Stimulated activated CD4-positive, alpha-beta T cell treated with anti-CD3 and anti-CD28 coated beads, Interleukin-12 subunit alpha, Interleukin-12 subunit beta, amount 100 ng/mL, for 48 hours (primary cell): ENCODE measurements around the gene FLT3.
"Not testable (repeated sequence)": the region's sequence is repeated elsewhere in the genome, so short reads cannot be mapped to it uniquely, and the experiment has no call there.

Experiments used
- DNase-seq, 3 donors: peaks; one replicate each; pipeline ENCODE4 v3.0.0-alpha.2; 2020; ENCODE audit warnings: low read depth in 2 of 3, low spot score in 1 of 3

The FLT3 gene

DNA sequence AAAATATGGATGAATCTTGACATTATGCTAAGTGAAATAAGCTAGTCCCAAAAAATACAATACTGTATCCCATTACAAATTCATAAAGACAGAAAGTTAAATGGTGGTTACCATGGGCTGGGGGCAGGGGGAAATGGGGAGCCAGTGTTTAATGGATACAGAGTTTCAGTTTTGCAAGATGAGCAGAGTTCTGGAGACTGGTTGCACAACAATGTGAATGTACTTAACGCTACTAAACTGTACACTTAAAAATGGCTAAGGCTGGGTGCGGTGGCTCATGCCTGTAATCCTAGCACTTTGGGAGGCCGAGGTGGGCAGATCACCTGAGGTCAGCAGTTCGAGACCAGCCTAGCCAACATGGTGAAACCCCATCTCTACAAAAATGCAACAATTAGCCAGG, 1.5 kb upstream of the FLT3 start:
- not testable (repeated sequence) for DNase-seq

DNA sequence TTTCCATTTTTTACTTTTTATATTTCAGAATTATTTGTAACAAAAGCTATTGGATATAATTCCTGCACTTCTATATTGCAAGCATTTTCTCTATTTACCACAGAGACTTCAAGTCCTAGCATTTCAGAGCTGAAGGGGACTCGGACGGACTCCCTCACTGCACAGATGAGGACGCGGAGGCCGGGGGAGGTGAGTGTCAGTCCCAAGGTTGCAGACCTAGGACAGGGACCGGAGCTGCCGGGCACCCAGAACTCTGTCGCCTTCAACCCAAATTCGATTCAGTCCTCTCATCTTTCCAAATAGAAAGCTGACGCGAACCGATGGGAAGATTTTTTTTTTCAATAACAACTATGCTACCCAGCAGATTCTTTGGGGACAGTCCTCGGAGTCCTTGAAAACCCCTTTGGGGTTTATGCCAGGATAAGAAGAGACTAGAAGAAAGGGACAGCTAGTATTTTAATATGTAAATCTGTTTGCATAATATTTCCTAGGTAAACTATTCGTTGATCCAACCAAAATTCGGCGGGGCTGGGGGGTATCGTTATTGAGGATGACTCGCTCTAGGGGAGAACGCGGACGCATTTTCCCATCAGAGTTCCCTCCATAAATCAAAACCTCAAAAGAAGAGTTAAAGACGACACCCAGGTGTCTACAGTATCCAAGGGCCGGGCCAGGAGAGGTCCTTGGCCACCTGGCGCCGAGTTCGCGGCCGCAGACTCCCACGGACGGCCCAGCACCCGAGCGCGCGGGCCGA, 803 bp downstream of the FLT3 start:
- no peak for DNase-seq

DNA sequence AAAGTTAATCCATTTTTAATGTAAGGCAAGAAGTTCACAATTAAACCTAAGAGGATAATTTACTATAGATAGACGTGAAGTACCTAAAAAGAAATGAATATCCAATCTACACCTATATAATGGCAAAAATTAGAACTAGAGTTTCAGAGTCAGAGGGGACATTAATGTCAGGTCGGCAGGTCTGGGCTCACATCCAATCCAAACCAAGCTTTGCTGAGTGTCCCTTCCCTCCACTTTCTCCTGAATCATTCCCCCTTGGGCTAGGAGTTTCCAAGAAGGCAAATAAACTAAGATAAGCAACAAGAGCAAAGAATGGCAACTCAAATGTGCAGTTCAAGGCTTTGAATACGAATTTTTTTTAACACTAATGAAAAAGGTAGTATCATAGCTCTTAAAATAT, 2.9 kb downstream of the FLT3 start:
- DNase-seq = no peak

- DNase-seq = no peak
These were observed 6.1 kb downstream of the FLT3 start for GRCh38 chr13:28094306-28094705.

DNA sequence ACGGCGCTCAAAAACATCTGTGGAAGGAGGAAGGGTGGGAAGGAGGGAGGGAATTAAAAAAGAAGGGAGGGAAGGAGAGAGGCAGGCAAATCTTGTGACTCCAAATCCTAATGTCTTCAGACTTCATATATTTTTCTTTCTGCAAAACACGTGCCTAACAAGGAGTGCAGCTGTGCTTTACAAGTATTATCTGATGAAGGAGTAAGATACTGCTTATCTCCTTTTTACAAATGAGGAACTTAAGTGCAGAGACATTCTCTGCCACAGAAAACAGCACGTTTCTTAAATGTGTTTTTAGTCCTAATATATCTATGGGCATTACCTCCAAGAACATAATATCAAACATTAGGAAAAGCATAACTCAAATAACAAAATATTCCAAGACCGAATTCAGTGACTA, 6.5 kb downstream of the FLT3 start:
- DNase-seq = no peak

DNA sequence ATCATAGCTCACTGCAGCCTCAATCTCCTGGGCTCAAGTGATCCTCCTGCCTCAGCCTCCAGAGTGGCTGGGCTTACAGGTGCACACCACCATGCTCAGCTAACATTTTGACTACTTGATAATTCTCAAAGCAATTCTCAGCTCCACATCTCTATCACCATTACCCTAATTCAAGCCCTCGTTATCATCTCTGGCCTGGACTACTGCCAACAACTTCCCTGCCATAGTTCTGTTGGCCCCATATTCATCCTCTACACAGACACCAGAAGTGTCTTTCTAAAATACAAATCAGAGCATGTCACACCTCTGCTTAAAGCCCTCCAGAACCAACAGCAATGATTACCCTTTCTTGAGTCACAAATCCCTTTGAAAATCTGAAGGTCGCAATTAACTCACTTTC, 7.9 kb downstream of the FLT3 start:
- DNase-seq = no peak

DNA sequence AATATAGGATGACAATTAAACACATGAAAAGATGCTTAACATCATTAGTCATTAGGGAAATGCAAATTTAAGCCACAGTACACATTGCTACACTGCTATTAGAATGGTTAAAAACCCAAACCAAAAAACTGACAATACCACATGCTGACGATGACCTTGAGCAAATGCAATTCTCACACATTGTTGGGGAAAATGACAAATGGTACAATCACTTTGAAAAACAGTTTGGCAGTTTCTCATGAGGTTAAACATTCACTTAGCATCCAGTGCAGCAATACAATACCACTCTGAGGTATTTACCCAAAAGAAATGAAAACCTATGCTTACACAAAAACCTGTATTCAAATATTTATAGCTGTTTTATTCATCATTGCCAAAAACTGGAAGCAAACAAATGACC, 11.3 kb downstream of the FLT3 start:
- no peak for DNase-seq

DNA sequence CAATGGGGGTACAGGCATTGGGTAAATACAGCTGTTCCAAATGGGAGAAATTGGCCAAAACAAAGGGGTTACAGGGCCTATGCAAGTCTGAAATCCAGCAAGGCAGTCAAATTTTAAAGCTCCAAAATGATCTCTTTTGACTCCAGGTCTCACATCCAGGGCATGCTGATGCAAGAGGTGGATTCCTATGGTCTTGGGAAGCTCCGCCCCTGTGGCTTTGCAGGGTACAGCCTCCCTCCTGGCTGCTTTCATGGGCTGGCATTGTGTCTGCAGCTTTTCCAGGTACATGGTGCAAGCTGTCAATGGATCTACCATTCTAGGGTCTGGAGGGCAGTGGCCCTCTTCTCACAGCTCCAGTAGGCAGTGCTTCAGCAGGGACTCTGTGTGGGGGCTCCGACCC, 22.6 kb downstream of the FLT3 start:
- not testable (repeated sequence) for DNase-seq

DNA sequence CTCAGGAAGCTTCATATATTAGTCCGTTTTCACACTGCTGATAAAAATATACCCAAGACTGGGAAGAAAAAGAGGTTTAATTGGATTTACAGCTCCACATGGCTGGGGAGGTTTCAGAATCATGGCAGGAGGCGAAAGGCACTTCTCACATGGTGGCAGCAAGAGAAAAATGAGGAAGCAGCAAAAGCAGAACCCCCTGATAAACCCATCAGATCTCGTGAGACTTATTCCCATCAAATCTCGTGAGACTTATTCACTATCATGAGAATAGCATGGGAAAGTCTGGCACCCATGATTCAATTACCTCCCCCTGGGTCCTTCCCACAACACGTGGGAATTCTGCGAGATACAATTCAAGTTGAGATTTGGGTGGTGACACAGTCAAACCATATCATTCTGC, 23.1 kb downstream of the FLT3 start:
- DNase-seq = no peak

DNA sequence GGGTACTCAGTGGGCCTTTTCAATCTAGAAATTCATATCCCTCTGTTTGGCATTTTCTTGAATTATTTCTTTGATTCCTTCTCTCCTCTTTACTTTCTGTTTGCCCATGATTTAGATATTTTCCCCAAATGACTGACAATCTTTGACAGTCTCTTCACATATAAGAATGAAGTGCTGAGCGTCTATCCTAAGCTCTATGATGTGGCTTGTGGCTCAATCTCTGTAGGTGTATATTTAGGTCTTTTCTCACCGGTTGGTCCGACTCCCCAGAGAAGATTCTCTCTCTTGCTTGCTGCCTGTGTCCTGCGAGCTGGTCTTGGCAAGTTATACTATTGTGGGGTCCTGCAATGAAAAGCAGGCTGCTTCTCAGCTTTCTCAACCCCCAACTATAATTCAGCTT, 29.0 kb downstream of the FLT3 start:
- DNase-seq = no peak

DNA sequence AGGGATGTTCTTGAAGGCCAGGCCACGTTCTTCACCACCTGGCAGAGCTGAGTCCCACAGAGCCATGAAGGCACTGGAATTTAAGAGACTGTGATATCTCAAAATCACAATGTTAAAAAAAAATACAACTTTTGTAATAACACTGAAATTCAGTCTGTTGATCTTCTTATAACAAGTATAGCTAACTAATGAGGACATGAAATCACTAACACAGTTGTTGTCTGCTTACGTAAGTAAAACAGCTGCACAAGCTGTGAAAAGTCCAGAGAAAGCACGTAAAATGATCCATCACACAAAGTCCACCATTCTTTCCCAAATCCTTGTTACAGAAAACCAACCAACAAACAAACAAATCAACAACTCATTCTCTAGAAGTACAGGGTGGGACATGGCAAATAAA, 32.9 kb downstream of the FLT3 start:
- DNase-seq = no peak

GRCh38 chr13:28058866-28059613, 41.3 kb downstream of the FLT3 start:
- DNase-seq = peak; percentile 15 to 47 (median 45)

DNA sequence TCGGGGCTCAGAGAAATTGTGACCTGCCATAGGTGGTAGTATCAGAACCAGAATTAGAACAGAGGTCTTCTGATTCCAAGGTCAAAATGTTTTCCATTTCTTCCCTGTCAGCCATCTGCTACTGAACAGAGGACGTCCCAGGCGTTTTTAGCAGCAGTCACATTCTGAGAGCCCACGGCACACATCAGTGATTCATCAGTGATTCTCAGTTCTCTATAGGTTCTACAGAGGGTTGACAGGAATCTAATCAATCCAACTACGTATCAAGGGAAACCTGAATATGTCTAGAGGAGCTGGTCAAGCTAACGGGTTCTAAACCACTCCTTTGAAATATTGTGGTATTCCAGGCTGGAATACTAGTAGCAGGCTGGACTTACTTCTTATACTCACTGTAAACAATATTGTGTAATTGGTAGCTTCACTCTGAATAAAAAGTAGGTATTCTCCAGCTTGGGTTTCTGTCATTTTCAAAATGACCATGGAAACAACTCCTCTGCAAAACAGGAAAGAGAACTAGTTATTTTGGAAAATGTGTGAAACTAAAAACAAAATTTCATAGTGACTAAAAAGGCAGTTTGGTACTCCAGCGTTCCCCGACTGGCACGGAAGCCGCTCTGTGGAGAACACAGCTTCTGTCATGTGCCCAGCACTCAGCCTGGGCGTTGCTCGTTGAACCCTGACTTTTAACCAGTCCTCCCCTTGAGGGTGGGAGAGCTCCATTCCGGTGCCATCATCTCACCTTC, 43.2 kb downstream of the FLT3 start:
- no peak for DNase-seq

- no peak for DNase-seq
These were observed 44.0 kb downstream of the FLT3 start for GRCh38 chr13:28056426-28056825.

- DNase-seq = no peak
These were observed 45.0 kb downstream of the FLT3 start for GRCh38 chr13:28055357-28055756.

DNA sequence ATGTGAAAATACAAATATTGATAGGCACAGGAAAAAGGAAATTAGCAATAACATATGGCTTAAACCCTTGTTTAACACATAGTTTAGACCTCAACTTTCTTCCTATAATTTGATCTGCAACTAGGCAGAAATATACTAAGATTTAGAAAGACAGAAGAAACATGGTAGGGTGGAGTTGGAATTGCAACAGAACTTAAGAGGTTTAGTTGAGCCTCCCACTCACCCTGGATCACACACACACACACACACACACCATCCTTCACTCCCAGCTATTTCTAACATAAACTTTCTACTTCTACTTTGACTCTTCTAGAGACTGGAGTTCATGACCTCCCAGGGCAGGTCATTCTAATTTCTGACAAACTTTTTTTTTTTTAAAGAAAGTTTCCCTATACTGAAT, 47.4 kb downstream of the FLT3 start:
- no peak for DNase-seq

- DNase-seq = no peak
These were observed 50.2 kb downstream of the FLT3 start for GRCh38 chr13:28049880-28050875.

GRCh38 chr13:28049215-28049614, 51.2 kb downstream of the FLT3 start:
- DNase-seq = no peak

GRCh38 chr13:28048768-28049167, 51.6 kb downstream of the FLT3 start:
- no peak for DNase-seq

GRCh38 chr13:28047757-28048388, 52.5 kb downstream of the FLT3 start:
- DNase-seq = no peak
